DOHH2 (cell line): Measurements from ENCODE around the gene ZMAT5.

ENCODE experiments used
- CTCF ChIP-seq: fragments of 200-600 bp; sonication (generic); IDR thresholded peaks from one replicate; pipeline ENCODE4 v1.5.1; 2014; ENCODE audit warnings: antibody characterized with exemption, mild to moderate bottlenecking, low read depth, low read length; ENCODE audit not compliant: poor library complexity, severe bottlenecking
- EZH2phosphoT487 ChIP-seq: fragments of 200-600 bp; sonication (generic); IDR thresholded peaks from 2 replicates; pipeline ENCODE4 v1.6.1; 2017; ENCODE audit warnings: borderline replicate concordance, mild to moderate bottlenecking, antibody characterized with exemption, low read length, moderate library complexity, mixed read lengths

- TF ChIP-seq CTCF (no peak), EZH2phosphoT487 (no peak)
These were observed 71.5 kb downstream of the ZMAT5 start for GRCh38 chr22:29695129-29695926.
